ENCODE measurements around the gene PORCN.

PORCN gene

GRCh38 chrX:48477960-48478755 lies 30.6 kb upstream of the PORCN start:
- DNase-seq: no peak

DNA sequence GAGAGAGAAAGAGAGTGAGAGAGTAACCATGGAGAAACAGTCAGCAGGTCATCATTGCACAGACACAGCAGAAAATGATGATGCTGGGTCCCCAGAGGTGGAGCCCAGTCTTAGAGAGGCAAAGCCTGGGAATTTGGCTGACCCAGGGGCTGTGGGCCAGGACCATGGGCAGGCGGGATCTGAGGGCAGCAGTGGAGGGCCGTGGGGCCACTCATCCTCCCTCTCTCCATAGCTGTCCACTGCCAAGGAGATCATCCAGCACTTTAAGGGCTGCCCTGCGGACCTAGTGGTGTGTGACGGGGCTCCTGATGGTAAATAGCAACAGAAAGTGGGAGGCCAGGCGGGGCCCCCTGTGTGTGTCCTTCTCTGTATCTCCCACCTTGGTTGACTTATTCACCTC lies 30.0 kb upstream of the PORCN start:
- no peak for DNase-seq

GRCh38 chrX:48480142-48480541 lies 28.6 kb upstream of the PORCN start:
- DNase-seq: no peak

DNA sequence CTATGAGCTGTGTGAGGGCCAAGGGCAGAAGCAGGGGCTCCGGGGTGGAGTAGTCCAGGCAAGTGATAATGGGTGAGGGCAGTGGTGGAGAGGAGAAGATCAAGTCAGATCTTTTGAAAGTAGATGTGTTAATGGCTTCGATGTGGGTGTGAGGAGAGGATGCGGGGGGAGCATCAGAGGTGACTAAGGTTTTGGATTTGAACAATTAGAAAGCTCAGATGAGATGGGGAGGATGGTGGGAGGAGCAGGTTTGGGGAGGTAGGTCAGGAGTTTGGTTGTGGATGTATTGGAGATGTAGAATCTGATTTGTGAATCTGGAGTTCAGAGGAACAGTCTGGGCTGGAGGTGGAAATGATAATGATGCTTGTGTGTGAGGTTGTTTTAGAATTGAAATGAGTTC lies 28.2 kb upstream of the PORCN start:
- DNase-seq: no peak

DNA sequence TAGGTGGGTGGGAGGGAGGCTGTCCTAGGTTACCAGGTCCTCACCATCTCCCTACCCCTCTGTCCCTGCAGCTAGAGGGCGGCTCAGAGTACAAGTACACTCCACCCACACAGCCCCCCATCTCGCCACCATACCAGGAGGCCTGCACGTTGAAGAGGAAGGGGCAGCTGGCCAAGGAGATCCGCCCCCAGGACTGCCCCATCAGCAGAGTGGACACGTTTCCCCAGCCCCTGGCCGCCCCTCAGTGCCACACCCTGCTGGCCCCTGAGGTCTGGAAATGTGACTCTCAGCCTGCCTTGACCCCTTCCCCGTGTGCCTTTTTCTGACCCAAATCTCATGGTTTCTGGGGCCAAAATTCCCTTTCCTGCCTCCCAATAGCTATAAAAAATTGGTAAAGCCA lies 26.3 kb upstream of the PORCN start:
- no peak for DNase-seq

DNA sequence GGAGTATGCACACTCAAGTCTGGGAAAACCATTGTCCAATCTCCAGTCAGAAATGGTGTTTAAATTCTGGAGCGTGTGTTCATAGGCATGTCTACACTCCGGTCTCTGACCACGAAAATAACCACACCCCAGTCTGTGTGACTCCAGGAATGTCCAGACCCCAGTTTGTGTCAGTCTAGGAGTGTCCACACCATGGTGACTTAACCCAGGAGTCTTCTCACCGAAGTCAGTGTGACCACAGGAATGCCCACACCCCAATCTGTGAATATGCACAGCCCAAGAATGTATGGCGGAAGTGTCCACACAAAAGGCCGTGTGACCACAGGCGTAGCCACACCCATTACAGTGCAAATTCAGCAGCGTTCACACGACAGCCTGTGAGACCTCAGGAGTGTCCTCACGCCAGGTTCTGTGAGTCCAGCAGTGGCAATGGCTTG lies 21.4 kb upstream of the PORCN start:
- DNase-seq: no peak

GRCh38 chrX:48488034-48488433 lies 20.8 kb upstream of the PORCN start:
- no peak for DNase-seq

DNA sequence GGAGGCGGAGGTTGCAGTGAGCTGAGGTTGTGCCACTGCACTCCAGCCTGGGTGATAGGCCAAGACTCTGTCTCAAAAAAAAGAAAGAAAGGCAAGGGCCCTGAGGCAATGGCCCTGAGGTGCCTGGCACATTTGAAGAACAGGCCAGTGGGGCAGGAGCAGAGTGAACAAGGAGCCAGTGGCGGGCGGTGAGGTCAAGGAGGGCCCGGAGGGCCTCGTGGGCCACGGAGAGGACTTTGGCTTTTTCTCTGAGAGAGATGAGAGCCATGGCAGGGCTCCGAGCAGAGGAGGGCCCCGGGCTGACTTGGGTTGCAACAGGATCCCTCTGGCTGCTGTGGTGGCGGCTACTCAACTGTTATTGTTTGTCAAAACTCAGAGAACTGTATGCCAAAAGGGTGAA lies 19.5 kb upstream of the PORCN start:
- no peak for DNase-seq

DNA sequence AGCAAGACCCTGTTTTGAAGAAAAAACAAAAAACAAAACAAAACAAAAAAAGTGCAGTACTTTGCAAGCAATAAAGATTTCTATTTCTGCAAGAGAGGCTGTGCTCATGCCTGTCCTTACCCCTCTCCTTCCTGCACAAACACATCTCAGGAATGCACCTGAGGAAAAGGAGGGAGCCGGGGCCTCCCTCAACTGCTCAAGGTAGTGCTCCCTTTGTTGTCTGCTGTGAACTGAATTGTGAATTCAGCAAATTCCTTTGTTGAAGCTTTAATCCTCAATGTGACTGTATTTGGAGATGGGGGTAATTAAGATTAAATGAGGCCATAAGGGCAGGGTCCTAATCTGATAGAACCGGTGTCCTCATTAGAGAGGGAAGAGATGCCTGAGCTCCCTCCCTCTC lies 18.9 kb upstream of the PORCN start:
- DNase-seq: no peak

DNA sequence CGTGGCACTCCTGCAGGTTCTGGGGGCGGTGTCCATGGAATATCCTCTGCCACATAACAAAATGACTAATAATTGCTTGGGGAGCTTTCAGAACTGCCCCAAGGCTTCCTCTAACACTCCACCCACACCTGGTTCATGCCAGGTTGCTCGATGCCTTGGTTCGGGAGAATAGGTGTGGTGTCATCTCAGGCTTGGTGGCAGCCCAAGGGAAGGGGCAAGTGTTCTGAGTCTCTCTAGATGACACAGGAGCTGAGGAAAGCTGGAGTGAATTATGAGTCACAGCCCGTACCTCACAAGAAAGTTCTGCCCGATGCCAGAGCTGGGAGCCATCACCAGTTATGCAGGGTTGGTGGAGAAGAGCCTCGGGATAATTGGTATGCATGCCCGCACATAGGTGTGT lies 18.1 kb upstream of the PORCN start:
- DNase-seq: no peak

GRCh38 chrX:48491809-48492208 lies 17.0 kb upstream of the PORCN start:
- DNase-seq: no peak

- DNase-seq: no peak
Observed at GRCh38 chrX:48492293-48492910, 16.4 kb upstream of the PORCN start.

GRCh38 chrX:48493890-48494364 lies 14.9 kb upstream of the PORCN start:
- DNase-seq: no peak

DNA sequence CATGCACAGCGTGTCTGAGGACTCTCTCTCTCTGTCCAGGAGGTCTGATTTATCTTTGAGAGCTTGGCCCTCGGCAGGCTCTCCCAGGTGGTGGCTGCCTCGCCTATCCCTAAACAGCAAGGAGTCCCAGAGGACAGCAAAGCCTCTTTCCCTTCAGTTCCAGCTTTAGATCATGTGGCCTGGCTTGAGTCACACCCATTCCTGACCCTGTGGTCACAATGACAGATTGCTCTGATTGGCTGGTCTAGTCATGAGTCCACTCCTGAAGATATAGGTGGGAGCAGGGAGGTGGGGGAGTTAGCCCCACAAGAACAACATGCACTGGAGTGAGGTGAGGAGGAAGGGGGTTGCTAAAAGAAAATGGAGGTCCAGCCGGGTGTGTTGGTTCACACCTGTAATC lies 12.1 kb upstream of the PORCN start:
- DNase-seq: no peak

DNA sequence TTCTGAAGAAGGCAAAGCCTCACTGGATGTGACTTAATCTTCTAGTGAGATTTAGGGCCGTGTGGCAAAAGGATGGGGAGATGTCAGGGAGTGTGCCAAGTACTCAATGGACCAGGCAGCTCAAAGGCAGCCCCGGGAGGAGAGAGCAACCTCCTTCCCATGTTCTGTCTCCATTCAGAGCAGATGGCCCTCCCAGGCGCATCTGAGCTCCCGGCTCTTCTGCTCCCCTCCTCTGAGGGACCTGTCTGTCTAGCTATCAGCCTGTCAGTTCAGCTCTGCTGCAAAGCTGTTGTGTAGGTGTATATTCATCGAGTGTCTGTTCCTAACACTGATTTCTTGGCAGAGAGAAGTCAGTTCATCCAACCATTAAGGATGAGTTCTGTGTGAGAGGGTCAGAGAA lies 10.9 kb upstream of the PORCN start:
- DNase-seq: no peak

- DNase-seq: no peak
Observed at GRCh38 chrX:48498374-48498809, 10.4 kb upstream of the PORCN start.

DNA sequence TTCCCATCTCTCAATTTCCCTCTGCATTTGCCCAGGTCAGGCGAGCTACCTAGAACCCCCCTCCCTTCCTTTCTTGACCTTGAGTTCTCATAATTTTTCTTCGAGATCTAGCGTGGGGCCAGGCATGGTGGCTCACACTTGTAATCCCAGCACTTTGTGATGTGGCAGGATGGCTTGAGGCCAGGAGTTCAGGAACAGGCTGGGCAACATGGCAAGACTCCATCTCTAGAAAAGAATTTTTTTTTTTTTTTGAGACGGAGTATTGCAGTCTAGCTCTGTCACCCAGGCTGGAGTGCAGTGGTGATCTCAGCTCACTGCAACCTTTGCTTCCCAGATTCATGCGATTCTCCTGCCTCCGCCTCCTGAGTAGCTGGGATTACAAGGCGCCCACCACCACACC lies 4.5 kb upstream of the PORCN start:
- DNase-seq: no peak

GRCh38 chrX:48505481-48505880 lies 3.3 kb upstream of the PORCN start:
- no peak for DNase-seq

- DNase-seq: no peak
Observed at GRCh38 chrX:48507246-48507645, 1.5 kb upstream of the PORCN start.

- no peak for DNase-seq
Observed at GRCh38 chrX:48509245-48509590, 426 bp downstream of the PORCN start.

DNA sequence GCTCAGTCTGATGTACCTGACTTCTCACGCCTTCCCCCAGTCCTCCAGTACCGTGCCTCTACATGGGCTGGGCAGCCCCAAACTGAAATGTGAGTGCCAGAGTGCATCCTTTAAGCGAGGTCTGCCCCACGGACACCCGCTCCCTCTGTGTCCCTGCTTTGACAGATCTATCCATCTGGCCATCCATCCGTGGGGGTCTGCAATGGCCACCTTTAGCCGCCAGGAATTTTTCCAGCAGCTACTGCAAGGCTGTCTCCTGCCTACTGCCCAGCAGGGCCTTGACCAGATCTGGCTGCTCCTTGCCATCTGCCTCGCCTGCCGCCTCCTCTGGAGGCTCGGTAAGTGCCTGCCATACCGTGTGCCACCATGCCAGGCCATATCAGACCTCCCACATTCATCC lies 827 bp downstream of the PORCN start:
- DNase-seq: no peak

DNA sequence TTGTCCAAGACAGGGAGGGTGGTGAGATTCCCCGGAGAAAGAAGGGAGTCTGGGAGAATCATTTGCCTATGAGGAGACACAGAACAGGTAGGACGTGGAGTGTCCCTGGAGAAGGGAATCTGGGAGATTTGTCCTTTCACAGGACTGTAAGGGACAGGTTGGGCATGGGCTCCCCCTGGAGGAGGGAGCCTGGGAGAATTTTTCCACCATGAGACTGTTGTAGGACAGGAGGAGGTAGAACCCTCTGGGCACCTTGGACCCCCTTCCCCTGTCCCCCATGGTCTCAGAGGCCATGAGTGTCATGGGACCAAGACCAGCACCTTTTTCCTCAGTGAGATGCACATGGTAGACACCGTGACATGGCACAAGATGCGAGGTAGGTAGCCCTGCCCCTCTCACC lies 2.8 kb downstream of the PORCN start:
- no peak for DNase-seq

DNA sequence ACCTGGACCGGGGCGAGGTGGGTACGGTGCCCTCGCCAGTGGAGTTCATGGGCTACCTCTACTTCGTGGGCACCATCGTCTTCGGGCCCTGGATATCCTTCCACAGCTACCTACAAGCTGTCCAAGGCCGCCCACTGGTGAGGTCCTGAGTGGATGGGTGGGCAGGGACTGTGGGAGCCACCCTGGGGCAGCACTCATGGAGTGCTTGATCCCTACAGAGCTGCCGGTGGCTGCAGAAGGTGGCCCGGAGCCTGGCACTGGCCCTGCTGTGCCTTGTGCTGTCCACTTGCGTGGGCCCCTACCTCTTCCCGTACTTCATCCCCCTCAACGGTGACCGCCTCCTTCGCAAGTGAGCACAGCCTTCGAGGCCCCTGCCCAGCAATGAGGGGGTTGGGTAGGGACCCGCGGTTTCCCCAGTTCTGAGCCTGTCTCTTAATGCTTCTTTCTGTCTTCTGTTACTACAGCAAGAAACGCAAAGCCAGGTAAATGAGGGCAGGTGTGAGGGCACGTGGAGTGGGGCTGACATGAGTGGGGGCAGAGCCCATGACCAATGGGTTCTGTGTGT lies 3.7 kb downstream of the PORCN start:
- no peak for DNase-seq

DNA sequence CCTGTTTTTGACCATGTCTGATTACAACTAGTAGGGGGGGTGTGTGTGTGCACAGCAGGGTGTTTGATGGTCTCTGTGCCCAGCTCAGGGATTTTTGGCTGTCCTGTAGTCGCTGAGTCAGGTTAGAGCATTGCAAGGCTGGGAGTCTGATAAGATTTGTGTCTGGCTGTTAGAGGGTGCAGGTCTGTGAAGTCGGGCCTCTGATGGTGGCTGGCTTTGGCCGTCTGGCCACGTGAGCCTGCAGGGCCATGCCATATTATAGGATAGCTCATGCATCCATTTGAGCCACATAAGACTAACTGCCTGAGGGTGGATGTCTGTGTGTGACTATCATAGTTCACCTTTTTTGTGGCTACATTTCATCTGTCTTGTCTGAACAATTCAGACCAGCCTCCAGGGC lies 4.9 kb downstream of the PORCN start:
- no peak for DNase-seq
